HG03280 (cell line): ENCODE data around the gene GOT1.

Experiments
- ATAC-seq: cut with Tn5 transposase; IDR thresholded peaks from one replicate; pipeline ENCODE4 v1.9.1; 2021; ENCODE audit warnings: mild to moderate bottlenecking, moderate library complexity; ENCODE audit not compliant: unreplicated experiment

The GOT1 gene

DNA sequence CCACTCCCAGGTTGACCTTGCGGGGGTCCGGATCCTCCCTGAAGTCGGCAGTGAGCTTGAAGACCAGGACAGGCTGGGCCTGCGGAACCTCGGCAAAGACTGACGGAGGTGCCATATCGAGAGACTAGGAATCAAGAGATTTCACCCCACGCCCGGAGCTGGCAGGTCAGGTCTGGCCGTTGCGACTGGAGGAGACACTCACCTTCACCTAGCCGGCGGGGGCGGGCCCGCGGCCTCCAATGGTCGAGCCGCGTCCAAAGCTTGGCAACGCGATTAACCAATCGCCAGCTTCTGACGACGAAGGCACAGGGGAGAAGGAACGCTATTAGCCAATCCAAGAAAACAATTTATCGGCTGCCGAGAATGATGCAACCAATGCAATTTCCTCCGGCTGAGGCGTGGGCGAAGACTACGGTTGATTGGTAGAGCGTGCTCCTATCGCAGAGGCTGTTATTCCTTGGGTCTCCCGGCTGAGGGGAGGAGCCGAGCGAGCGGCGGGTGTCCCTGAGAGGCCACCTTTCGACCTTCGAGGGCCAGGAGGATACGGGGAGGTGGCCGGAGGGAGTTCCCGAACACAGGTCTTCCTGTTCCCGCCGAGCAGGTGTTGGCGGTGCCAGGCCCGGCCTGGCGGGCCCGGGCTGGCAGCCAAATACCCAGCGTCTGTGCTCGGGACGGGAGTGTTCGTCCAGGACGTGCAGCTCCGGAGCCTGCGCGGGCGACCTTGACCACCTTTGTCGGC lies at the start of gene GOT1:
Gene GOT1, minus strand, starts transcription at position 174 of the 739 bp plus-strand sequence. Its CDS starts 59 bp downstream, at position 115.
- ATAC-seq, result peak; percentile 96

DNA sequence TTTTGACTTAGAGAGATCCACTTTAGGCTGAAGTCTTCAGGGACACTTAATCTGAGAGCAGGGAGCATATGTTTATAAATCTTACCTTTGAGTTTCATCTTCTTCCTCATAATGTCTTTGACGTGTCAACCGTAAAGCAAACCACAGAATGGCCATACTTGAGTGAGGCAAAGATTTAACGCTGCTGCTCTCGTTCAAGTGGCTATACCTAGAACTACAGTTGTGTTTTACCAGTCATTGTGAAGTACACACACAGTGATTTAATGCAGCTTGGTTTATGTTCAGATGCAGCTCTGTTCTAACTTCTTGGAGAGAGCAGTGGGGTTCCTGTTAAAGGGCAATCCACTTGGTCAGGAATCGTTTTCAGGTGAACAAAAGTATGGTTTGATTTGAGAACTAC lies 39.9 kb upstream of the GOT1 start:
- no peak for ATAC-seq

DNA sequence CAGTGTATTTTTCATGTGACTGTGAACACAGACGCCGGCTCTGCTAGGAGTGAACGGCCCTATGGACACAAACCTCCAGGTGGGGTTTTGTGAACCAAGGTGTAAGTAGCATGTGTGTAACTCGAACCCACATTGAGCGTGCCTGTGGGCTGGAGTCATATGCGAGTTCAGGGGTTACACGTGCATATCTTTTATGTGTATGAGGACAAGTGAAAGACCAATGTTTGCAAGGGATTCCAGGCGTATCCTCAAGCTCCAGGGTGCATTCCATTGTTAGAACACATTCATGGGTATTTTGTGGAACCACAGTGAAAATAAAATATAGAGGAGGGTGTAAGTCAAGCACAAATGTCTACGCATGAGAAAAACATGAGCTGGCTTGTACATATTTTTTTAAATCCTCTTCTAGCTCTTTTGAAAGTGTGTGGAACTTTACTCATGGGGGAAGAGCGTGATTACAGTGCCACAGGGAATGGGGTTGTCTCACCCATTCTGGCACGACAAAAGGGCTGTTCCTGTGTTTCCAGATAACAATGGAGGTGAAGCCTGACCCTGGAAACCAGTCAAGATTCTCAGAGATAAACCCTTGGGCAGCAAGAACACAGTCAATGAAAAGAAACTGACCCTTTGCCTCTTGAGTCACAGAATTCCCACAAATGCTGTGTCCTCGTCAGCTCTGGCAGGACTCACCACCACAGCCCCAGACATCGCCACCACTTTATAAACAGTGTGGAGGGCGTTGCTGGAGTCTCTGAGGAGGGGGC lies 37.0 kb upstream of the GOT1 start:
- no peak for ATAC-seq

DNA sequence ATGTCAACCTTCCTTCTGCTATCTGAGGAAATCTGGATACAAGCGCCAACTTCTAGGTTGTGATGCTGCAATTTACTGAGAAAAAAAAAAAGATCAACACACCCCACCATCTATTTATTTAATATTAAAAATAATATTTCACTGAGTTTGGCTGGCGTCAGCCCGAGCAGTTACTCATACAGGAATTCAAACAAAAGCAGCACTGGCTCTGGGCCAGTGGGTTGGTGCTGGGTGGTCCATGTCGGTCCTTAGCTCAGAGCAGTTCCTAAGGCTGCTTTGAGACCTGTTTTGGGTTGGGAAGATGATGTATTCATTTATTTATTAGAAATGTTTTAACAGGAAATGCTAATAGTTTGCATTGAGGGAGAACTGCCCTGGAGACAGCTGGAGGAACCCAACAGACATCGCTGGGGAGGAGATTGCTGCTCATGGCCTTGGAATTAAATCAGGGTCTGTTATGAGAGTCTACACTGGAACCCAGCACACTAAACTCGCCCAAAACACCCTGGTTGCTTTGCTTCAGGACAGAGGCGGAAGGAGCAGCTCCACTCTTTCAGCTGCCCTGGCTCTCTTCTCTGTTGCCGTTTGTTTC lies 36.3 kb upstream of the GOT1 start:
- no peak for ATAC-seq

DNA sequence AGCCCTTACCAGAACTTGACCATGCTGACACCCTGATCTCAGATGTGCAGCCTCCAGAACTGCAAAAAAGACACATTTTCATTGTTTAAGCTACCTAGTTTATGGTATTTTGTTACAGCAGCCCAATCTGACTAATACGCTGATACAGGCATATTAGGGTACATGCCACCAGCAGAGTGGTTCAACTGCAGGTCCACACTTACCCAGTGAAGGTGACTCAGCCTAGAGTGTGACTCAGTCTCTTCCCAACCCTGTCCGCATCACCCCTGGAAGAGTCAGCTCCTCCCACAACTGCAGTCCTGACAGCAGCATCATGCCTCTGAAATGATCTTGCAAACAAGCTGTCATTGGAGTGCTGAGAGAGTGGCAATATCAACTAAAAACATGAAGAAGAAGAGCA lies 30.8 kb upstream of the GOT1 start:
- no peak for ATAC-seq

DNA sequence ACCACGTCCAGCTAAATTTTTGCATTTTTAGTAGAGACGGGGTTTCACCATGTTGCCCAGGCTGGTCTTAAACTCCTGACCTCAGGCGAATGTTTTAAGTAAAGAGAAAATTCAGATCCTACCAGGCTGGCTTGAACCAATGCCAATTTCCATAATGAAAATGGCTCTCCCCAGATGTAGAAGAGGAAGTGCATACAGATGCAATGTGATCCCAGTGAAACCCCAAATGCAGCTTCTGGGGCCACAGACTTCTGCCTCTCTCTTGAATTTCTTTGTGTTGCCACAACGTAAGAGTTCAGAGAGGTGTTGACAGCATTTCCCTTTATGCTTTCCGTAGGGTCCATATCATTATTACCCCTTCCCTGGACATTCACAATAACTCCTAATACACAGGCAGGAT lies 29.6 kb upstream of the GOT1 start:
- no peak for ATAC-seq

DNA sequence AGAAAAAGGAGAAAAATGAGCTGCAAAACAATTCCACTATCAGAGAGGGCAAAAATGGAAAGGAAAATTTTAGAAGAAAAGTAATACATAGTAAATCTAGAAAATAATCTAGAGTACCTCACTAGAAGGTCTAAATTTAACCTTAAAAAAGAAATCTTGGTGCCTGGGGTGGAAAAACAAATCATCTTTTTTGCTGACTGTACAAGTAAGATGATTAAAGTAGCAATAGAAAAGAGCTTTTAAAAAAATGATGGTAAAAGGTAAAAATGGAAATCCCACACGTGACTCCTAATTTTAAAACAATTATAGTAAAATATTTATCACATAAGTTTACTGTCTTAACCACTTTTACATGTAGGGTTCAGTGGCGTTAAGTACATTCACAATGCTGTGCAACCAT lies 28.8 kb upstream of the GOT1 start:
- ATAC-seq, result no peak

DNA sequence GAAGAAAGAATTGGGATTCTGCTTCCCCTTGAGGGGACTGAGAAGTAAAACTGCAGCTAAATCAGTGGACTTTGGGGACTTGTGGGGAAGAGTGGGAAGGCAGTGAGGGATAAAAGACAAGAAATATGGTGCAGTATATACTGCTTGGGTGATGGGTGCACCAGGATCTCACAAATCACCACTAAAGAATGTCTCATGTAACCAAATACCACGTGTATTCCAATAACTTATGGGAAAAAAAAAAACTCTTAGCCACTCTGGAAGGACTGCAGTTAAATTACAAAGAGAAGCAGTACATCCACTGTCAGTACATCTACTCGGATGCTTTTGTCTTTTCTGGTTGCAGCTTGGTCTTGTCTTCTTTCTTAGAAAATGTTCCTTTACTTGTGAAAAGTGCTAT lies 27.4 kb upstream of the GOT1 start:
- ATAC-seq, result no peak

DNA sequence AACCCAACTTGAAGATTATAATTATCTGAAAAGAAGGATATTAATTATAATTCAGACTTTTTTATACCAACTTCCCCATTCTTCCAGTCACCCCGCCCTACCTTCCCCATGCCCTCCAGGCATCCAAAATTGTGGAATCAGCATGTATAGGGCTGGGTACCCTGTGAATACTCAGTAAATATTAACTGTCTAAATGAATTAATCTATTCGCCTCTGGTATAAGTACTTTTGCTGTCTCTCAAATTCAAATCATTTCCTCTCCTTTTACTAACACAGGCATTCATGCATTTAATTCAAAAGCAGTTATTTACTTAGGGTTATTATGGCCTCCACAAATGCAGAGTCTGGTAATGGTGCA lies 26.5 kb upstream of the GOT1 start:
- ATAC-seq, result no peak

DNA sequence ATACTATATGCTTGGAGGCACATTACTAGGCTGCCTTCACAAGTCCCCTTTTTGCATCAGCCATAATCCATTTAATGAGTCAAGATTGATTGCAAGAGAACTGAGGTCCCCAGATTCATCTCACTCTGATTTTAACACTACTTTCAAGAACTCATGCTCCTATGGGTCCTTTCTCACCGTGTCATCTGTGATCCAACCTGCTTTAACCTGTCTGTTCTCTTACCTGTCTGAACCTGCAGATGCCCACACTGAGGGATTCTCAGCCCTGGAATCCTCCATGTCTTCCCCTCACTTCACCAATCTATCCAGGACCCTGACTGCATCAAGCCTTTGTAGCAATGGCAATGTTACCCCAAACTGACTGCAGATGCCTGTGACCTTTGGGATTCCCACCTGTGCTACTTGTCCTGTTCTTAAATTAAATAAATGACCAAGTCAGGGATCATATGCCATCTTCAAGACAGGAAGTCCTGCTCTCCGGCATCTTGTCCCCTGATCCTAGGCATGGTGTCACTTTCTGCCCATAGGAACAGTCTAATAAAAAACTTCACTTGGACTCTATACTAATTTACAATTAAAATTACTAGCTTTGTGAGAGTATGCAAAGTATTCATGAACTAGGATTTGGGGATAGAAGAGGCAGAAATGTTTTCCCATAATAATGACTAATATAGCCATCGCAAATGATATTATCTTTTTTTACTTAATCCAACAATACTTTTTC lies 25.9 kb upstream of the GOT1 start:
- no peak for ATAC-seq

DNA sequence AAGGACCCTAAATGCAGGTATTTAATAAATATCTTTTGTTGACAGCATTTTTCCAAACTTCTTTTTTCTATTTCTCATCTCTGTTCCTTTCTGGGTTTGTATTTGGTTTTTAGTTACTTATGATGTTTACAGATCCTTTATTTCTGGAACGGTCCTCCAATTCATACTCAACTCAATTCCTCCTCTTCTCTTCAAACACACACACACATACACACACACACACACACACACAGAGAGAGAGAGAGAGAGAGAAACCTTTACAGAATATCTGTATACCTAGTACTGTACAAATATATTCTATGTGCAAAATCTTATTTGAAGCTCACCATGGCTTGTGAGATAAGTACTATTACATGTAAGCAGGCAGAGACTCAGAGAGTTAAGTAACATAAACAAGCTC lies 21.6 kb upstream of the GOT1 start:
- no peak for ATAC-seq

DNA sequence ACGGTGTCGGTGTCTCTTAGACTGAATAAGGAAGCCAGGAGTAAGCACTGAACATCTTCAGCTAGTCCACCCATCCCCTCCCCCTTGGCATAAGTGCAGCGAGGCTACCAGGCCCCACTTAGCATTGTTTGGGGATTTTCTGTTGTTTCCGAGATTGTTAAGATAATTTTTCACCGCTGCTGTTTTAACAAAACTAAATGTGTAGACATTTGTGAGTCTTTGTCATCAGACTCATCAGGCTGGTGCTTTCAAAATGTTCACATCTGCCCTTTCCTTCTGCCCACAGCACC lies 21.0 kb upstream of the GOT1 start:
- ATAC-seq, result no peak

DNA sequence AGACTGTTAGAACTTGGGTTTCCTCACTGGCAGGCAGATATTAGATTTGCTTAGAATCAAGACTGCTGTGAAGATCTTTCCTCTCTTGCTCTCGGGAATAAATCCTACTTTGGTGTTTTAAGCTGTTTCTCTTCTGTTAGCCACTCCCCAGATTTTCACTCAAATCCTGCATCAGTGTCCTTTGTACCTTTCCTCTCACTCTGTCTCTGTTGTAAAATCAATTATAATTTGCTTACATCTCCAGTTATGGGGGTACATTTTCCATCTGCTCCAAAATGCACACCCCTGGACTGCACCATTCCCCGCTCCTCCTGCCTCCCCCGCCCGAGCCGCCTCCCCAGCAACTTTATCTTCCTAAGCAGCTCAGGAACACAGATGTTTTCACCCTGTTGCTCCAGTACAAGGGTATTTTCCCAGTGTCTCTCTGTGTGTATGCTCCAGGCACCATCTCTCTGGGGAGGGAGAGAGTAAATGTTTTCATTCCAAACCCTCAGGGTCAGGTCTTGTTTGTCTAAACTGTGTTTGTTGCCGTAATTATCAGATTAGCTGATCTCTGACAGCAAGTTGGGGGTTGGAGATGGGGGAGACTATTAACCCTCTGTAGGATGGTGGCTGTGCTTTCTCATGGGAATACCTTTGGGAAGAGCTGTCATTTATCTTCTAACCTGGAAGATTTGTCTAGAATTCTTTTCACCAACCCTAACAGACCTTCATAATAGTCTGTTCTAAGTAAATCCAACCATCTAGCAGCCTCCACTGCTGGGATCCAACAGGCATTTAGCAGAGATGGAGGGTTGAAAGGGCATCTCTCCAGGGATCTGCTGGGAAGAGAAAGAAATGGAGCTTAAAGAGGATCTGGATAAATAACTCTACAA lies 20.4 kb upstream of the GOT1 start:
- no peak for ATAC-seq

DNA sequence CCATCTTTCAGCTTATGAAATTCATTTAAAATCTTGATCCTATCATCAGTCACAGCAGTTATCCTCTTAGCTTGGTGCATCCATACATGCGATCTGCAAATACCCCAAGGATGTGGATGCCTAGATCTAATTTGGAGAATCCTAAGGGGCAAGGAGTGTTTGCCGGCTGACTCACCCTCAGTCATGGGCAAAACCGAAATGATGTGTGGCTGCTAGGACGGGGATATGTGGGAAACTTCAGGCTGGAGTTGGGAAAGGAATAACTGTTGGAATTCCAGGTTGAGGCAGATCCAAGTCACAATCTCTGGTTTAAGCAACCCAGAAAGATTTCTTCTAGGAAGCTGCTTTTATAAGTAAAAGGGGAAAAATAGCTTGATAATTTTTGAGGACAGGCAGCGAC lies 19.7 kb upstream of the GOT1 start:
- no peak for ATAC-seq

DNA sequence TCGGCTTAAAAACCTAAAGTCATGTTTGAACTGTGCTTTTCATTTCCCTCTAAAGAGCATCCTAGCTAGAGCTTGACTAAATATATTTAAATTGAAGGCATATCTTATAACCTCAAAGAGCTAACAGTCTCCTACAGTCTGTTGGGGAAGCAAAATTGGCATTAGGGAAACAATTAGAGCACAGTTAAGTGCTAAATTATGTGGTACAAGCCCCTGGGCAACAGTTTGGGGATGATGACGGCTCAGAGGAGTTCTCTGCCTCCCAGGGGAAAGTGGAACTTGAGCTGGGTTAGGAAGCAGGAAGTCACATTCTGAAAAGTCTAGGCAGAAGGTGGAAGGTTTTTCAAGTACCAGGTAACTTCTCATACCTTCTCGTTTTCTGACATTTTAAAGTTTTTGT lies 18.6 kb upstream of the GOT1 start:
- no peak for ATAC-seq

DNA sequence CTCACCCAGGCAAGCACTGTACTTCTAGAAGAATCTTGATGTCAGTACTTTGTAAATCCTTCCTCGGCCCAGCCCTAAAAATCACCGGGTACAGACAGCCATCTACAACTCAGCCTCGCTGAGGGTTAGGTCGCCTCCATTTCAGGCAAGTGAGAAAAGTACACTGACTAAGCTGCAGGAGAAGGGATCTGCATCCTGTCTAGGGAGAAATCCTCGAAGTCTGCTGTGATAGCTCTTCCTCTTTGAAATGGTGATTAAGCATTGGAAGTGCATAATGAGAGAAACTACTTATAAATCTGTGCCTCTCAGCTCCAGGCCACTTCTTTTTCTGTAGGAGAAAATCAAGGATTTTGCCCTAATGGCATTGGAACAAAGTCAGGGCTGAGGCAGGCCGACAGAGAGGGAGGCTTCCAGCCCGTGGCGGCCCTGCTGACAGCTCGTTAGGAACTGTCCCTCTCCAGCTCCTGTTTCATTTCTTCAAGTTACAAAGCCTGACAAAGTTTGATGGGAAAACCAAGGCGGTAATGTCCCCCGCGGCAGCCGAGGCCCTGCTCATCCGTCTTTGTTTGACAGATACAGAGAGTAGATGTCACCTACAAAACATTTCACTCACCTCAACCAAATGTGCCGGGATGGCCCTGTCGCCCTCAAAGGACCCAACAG lies 14.1 kb upstream of the GOT1 start:
- ATAC-seq, result no peak

DNA sequence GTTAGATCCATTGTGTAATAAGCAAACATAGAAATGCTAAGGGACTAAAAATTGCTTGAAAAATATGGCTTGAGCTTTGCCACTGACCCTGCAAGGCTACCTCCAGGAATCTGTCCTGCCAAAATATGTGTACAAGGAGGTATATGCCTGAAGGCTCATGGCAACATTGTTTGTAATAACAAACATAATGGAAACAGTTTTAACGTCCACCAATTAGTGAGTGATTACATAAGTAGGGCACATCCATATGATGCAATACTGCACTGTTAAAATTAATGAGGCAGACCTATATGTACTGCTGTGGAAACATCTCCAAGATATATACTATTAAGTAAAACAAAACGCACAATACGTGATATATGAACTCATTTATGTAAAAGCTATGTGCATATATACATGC lies 13.1 kb upstream of the GOT1 start:
- no peak for ATAC-seq

DNA sequence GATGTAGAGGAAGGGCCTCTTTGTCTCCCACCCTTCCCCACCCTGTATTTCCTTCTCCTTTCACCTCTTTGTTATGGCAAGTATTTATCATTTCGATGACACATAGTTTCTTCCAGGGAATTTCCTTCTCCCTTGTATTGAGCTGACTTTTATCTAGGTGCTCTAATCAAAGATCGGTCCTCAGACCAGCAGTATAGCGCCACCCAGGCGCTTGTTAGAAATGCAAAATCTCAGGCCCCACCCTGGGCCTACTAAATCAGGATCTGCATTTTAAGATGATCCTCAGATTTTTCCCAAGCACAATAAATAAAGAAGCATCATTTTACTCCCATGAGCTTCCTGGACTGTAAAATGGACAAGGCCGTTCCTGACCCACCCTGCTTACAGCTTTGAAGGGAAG lies 12.0 kb upstream of the GOT1 start:
- ATAC-seq, result no peak

DNA sequence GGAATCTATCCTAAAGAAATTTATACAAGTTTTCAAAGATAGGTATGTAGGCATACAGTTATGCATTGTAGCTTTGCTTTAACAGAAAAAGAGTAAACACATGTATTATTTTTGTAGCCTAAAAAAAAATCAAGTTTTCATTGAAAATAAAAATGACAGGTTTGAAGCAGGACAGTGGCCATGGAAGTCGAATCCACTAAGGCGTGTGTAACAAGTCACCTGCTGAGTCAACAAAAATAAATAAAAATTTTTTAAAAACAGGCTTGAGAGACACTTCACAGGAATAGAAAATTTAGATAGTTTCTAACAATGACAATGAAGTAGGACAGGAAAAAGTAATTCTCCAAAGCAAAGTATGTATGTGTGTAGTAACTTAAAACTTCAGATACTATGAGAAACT lies 8.5 kb upstream of the GOT1 start:
- ATAC-seq, result no peak

DNA sequence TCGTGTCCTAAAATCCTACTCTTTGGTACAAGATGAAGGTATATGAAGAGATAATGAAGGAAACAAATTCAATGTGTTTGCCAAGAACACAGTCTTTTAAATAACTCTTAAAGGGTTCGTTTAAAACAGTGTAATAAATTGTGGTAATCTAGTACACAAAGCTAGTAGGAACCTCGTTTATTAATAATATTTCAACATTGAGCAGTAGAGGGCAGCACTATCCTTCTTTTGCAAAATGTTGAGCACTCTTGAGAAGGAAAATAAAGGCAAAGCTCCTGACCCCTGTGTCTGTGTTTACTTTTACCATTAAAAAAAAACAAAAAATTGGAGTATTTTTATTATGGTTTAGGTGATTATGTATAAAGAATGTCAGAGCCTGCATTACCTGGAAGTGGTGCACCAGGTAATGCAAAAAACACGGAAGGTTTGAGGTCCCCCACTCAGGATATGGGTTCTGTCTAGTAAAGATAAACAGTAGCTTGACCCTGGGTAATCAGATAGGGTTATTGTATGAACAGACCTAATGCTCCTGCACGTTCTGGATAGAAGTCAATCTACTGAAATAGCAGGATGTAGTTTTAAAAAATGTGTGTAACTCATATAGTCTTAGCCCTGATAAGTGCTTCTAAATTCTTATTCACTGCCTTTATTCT lies 5.7 kb upstream of the GOT1 start:
- ATAC-seq, result peak; percentile 53
